GM12801 (cell line): Measurements from ENCODE around the gene ETV2.

Experiments used
- TF ChIP-seq, protein P1 (sequence below): IDR thresholded peaks from one replicate; pipeline ENCODE4 v1.5.1; 2011; ENCODE audit warnings: control low read depth; ENCODE audit not compliant: insufficient read length; ENCODE audit errors: extremely low read depth

Gene ETV2

GRCh38 chr19:35666251-35666913 is 24.8 kb downstream of the ETV2 start, which contains the start of gene UPK1A:
TSS of gene UPK1A (plus strand) at chr19:35666517. CDS start at chr19:35666813, 296 bp downstream.
- TF ChIP-seq, protein P1, sequence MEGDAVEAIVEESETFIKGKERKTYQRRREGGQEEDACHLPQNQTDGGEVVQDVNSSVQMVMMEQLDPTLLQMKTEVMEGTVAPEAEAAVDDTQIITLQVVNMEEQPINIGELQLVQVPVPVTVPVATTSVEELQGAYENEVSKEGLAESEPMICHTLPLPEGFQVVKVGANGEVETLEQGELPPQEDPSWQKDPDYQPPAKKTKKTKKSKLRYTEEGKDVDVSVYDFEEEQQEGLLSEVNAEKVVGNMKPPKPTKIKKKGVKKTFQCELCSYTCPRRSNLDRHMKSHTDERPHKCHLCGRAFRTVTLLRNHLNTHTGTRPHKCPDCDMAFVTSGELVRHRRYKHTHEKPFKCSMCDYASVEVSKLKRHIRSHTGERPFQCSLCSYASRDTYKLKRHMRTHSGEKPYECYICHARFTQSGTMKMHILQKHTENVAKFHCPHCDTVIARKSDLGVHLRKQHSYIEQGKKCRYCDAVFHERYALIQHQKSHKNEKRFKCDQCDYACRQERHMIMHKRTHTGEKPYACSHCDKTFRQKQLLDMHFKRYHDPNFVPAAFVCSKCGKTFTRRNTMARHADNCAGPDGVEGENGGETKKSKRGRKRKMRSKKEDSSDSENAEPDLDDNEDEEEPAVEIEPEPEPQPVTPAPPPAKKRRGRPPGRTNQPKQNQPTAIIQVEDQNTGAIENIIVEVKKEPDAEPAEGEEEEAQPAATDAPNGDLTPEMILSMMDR, result no peak

- TF ChIP-seq, protein P1, result no peak
These were observed 28.0 kb downstream of the ETV2 start for GRCh38 chr19:35669566-35669965.

DNA sequence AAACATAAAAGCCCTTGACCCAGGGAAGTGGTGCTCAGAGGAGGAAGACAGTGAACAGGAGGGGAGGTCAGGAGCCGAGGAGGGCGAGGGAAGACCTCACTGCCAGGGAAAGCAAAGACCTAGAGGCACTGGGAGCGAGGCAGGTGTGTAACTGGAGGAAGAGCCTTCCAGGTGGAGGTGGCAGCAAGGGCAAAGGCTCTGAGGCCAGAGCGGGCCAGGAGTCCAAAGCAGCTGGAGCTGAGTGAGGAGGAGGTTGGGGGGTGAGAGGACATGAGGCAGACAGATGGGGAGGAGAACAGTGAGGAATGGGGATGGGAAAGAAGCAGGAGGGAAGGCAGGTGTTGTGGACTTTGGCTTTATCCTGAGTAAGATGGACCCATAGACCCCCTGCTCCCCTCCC is 28.4 kb downstream of the ETV2 start:
- TF ChIP-seq, protein P1, result no peak

DNA sequence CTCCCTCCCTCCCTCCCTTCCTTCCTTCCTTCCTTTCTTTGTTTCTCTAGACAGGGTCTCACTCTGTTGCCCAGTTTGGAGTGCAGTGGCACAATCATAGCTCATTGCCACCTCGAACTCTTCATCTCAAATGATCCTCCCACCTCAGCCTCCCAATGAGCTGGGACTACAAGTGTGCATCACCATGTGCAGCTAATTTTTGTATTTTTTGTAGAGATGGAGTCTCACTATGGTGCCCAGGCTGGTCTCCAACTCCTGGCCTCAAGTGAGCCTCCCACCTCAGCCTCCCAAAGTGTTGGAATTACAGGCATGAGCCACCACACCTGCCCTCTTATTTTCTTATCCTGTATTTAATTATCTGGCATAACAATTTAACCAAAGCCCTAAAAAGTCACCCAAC is 29.1 kb downstream of the ETV2 start:
- TF ChIP-seq, protein P1, result no peak

GRCh38 chr19:35671818-35672217 is 30.3 kb downstream of the ETV2 start:
- TF ChIP-seq, protein P1, result no peak

DNA sequence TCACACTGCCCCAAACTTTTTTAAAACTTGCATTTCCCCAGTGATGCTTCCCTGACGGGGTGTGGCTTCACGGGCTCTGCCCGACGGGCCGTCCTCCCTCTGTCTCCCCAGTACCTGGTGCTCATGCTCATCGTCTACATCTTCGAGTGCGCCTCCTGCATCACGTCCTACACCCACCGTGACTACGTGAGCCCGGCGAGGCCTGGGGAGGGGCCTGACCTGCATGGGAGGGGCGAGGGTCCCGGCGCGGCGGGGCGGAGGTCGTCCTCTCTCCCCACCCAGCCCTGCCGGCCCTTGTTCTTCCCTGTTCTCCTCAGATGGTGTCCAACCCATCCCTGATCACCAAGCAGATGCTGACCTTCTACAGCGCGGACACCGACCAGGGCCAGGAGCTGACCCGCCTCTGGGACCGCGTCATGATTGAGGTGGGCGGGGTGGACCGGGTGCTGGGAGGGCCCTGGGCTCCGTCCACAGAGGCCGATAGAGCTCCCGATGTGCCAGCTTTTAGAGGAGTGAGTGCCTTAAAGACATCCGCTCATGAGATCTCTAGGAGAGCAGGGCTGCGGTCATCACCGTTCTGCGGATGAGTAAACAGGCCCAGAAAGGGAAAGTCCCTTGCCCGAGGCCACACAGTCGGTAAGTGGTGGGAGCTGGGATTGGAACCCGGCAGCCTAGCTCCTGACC is 31.7 kb downstream of the ETV2 start:
- TF ChIP-seq, protein P1, result no peak

DNA sequence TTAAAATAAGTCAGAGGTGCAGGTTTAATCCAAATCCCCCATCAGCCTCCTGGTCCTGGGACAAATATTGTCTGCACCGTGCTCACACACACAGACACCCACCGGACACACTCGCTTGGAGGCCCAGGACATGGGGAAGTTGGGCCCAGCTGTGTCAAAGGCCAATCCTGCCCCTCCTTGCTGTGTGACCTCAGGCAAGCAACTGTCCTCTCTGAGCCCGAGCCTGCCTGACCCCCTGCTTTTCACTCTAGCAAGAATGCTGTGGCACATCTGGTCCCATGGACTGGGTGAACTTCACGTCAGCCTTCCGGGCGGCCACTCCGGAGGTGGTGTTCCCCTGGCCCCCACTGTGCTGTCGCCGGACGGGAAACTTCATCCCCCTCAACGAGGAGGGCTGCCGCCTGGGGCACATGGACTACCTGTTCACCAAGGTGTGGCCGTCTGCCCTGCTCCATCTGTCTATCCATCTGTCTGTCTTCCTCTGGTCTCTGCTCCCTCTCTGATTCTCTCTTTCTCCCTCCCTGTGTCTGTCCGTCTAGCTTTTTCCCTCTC is 34.1 kb downstream of the ETV2 start:
- TF ChIP-seq, protein P1, result no peak
